Fibroblast of lung (primary cell): ENCODE measurements around the gene DKC1. TPM values are rescaled to one million over a fixed set of nuclear protein-coding genes. Genes with fewer than 3 reads are reported as not detected.

Experiments
- DNase-seq, 2 donors: peaks; one replicate each; pipeline versions ENCODE4 v3.0.0 to v3.0.0-alpha.2; 2010; ENCODE audit warnings: low read depth in 2 of 2
- H2AFZ ChIP-seq: 2 replicates; pipeline ENCODE4 v1.5.1; 2012; ENCODE audit warnings: low read length, control low read depth, inconsistent platforms
- H3K27ac ChIP-seq: 2 replicates; pipeline ENCODE4 v1.5.1; 2011; ENCODE audit warnings: low read length, control low read depth; ENCODE audit not compliant: insufficient read depth
- H3K27me3 ChIP-seq: 2 replicates; pipeline ENCODE4 v1.5.1; 2011; ENCODE audit warnings: mild to moderate bottlenecking, low read length; ENCODE audit not compliant: control insufficient read depth, insufficient read depth
- H3K36me3 ChIP-seq: 2 replicates; pipeline ENCODE4 v1.5.1; 2011; ENCODE audit warnings: low read length; ENCODE audit not compliant: control insufficient read depth, insufficient read depth
- H3K4me1 ChIP-seq: 2 replicates; pipeline ENCODE4 v1.5.1; 2011; ENCODE audit warnings: low read length; ENCODE audit not compliant: control insufficient read depth, insufficient read depth; ENCODE audit errors: extremely low read depth
- H3K4me2 ChIP-seq: 2 replicates; pipeline ENCODE4 v1.5.1; 2011; ENCODE audit warnings: low read length, control low read depth; ENCODE audit not compliant: insufficient read depth; ENCODE audit errors: extremely low read depth
- H3K4me3 ChIP-seq, 4 experiments: fragments of 200-600 bp in 1 of 4; sonication (generic) in 1 of 4; replicated peaks in 1 of 4; 2 replicates each; pipeline ENCODE4 v1.5.1; 2011 to 2016; ENCODE audit warnings: low read length in 4 of 4, low read depth in 3 of 4, mild to moderate bottlenecking in 3 of 4, control low read depth in 2 of 4, inconsistent platforms in 1 of 4, mixed read lengths in 1 of 4; ENCODE audit not compliant: insufficient read depth in 1 of 4; ENCODE audit errors: control extremely low read depth in 1 of 4
- H3K79me2 ChIP-seq: 2 replicates; pipeline ENCODE4 v1.5.1; 2012; ENCODE audit warnings: mild to moderate bottlenecking, low read length, inconsistent platforms; ENCODE audit not compliant: control insufficient read depth, insufficient read depth
- H3K9ac ChIP-seq: 2 replicates; pipeline ENCODE4 v1.5.1; 2011; ENCODE audit warnings: mild to moderate bottlenecking, low read length, control low read depth; ENCODE audit not compliant: insufficient read depth
- H3K9me3 ChIP-seq: 2 replicates; pipeline ENCODE4 v1.5.1; 2012; ENCODE audit warnings: low read depth, low read length; ENCODE audit not compliant: control insufficient read depth, insufficient read depth
- H4K20me1 ChIP-seq: 2 replicates; pipeline ENCODE4 v1.5.1; 2011; ENCODE audit warnings: low read length; ENCODE audit not compliant: control insufficient read depth, insufficient read depth; ENCODE audit errors: extremely low read depth
- EZH2 ChIP-seq: IDR thresholded peaks from 2 replicates; pipeline ENCODE4 v1.5.1; 2012; ENCODE audit warnings: low read length, control low read depth, mild to moderate bottlenecking; ENCODE audit errors: missing control alignments
- polyA plus RNA-seq, 2 donors: library from polyadenylated mRNA; depleted of rRNA in 1 of 2; stranded (reverse) in 1 of 2; unstranded in 1 of 2; fragments of >200 nt; gene quantifications; 2 replicates each; pipeline ENCODE4 v1.2.1, GENCODE V29; 2011 to 2012; ENCODE audit warnings: missing spikeins in 1 of 2
- total RNA-seq: library from RNA; depleted of rRNA; stranded (reverse); fragments of >200 nt; gene quantifications from 2 replicates; pipeline ENCODE4 v1.2.1, GENCODE V29; 2014
- TF ChIP-seq, protein P1 (sequence below), 2 donors: IDR thresholded peaks in 1 of 2; conservative IDR thresholded peaks in 1 of 2; 1 replicate in 1 of 2; 2 replicates in 1 of 2; pipeline ENCODE4 v1.5.1; 2011 to 2012; ENCODE audit warnings: low read length in 2 of 2, control low read depth in 1 of 2, inconsistent platforms in 1 of 2, low read depth in 1 of 2, mild to moderate bottlenecking in 1 of 2

DKC1 gene
- total and polyA plus RNA-seq, 2 donors (not counting 1 experiment from before 2014, with no cell fraction given): 30.2 to 42.4 TPM

DNA sequence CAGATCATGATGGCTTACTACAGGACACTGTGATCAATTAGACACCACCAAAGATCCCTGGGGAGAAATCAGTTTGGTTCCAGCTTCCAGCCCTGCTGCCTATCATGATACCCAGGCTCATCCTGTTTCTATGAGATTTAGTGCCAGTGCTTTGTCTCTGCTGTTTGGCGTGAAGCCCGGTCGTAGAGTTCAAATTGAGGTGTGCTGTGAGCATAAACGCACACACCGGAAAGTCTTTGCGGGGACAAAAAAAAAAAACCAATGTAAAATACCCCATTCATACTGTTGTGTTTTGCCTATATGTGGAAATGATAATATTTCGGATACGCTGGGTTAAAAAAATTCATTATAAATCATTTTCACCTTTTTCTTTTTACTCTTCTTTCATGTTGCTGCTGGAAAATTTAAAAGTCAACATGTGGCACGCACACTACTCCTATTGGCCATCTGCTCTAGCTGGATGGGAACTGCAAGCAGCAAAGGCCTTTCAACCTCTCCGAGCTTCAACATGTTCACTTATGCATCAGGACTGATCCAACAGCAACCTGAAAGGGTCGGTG lies 607 bp upstream of the DKC1 start:
- DNase-seq: no peak
- Histone ChIP-seq H3K79me2 (peaks cover 21% of the 10 kb centered on the region), H3K9ac (peak overlapping the region; percentile 17), H3K4me2 (peak overlapping the region; percentile 75), H3K9me3 (no peaks in the 10 kb centered on the region), H2AFZ (peak overlapping the region; percentile 95), H3K27ac (peak overlapping the region; percentile 61), H3K4me1 (no peaks in the 10 kb centered on the region), H3K27me3 (no peaks in the 10 kb centered on the region), H3K36me3 (peaks cover 2% of the 10 kb centered on the region), H4K20me1 (peaks cover 2% of the 10 kb centered on the region), H3K4me3 (peak overlapping the region; percentile 41 to 71 (median 66))
- TF ChIP-seq, protein P1, sequence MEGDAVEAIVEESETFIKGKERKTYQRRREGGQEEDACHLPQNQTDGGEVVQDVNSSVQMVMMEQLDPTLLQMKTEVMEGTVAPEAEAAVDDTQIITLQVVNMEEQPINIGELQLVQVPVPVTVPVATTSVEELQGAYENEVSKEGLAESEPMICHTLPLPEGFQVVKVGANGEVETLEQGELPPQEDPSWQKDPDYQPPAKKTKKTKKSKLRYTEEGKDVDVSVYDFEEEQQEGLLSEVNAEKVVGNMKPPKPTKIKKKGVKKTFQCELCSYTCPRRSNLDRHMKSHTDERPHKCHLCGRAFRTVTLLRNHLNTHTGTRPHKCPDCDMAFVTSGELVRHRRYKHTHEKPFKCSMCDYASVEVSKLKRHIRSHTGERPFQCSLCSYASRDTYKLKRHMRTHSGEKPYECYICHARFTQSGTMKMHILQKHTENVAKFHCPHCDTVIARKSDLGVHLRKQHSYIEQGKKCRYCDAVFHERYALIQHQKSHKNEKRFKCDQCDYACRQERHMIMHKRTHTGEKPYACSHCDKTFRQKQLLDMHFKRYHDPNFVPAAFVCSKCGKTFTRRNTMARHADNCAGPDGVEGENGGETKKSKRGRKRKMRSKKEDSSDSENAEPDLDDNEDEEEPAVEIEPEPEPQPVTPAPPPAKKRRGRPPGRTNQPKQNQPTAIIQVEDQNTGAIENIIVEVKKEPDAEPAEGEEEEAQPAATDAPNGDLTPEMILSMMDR (conservative IDR thresholded peaks at IDR 0.05 in 1 of 2, IDR thresholded peaks at IDR 0.05 in 1 of 2; ENCODE audit: low read depth in 1 of 2, low read length in 2 of 2): no peak
- no peak for TF ChIP-seq EZH2

DNA sequence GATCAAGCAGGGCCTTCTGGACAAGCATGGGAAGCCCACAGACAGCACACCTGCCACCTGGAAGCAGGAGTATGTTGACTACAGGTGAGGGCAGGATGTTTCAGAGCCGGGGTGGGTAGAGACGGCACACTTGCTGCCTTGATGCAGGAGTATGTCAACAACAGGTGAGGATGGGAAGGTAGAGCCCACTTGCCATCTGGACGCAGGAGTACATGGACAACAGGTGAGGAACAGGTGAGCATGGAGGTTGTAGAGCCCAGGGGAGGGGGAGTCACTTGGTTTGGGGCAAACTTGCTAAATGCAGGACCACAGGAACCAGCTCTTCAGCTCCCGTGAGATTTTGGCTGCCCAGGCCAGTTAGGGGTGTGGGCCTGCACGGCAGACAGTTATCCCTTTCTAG lies 12.0 kb downstream of the DKC1 start:
- Histone ChIP-seq H3K27me3 (no peaks in the 10 kb centered on the region), H3K4me2 (no peak overlapping the region), H3K36me3 (peaks cover 14% of the 10 kb centered on the region), H3K27ac (no peak overlapping the region), H3K79me2 (no peaks in the 10 kb centered on the region), H4K20me1 (no peaks in the 10 kb centered on the region), H2AFZ (no peak overlapping the region), H3K9me3 (no peaks in the 10 kb centered on the region), H3K4me1 (peaks cover 3% of the 10 kb centered on the region), H3K9ac (no peak overlapping the region), H3K4me3 (no peak overlapping the region)
- no peak for TF ChIP-seq EZH2
- TF ChIP-seq, protein P1 (conservative IDR thresholded peaks at IDR 0.05 in 1 of 2, IDR thresholded peaks at IDR 0.05 in 1 of 2; ENCODE audit: low read depth in 1 of 2, low read length in 2 of 2): no peak
- DNase-seq: no peak

DNA sequence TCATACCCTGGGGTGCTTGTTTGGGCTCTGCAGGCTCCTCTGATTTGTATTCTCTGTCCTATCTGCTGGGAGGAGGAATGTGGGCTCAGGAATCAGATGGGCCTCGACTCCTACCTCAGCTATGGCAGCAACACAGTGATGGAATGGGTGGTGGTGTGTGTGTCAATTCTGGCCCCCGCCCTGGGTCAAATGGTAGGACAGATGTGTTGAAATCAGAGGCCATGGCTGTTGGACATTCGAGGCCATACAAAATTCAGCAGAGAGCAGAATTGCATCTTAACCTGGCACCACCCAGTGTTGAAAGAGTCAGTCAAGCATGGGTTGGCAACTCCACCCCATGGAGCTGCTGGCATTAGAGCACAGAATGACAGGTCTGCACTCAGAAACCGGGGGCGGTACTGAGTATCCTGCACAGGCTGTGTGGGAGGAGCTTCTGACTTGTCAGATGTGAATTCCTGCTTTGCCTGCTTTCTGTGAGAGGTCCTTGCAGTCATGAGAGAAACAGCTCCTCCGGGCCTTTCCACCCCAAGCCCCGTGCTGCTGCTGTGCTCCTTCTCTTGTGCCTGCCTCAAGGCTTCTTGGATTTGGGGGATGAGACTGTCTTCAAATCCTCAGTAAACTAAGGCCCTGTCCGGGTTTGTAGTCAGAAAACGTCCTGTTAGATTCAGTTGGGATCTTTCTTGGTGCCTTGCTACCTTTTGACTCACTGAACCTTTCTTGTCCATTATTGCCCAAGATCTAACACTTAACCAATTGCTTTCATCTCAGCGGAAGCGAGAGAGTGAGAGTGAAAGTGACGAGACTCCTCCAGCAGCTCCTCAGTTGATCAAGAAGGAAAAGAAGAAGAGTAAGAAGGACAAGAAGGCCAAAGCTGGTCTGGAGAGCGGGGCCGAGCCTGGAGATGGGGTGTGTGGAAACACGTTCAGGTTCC lies 13.0 kb downstream of the DKC1 start:
- Histone ChIP-seq H2AFZ (no peak overlapping the region), H3K4me1 (peaks cover 3% of the 10 kb centered on the region), H3K36me3 (peaks cover 14% of the 10 kb centered on the region), H3K27ac (no peak overlapping the region), H3K4me2 (no peak overlapping the region), H3K79me2 (no peaks in the 10 kb centered on the region), H3K9ac (no peak overlapping the region), H4K20me1 (no peaks in the 10 kb centered on the region), H3K4me3 (no peak overlapping the region), H3K27me3 (no peaks in the 10 kb centered on the region), H3K9me3 (no peaks in the 10 kb centered on the region)
- TF ChIP-seq, protein P1 (conservative IDR thresholded peaks at IDR 0.05 in 1 of 2, IDR thresholded peaks at IDR 0.05 in 1 of 2; ENCODE audit: low read depth in 1 of 2, low read length in 2 of 2): no peak
- TF ChIP-seq EZH2: no peak
- peak in 1 of 2 donors; percentile 11 for DNase-seq
